ENCODE measurements around the gene MC5R. TPM values are rescaled to one million over a fixed set of nuclear protein-coding genes. Genes with fewer than 3 reads are reported as not detected.
"Not testable (repeated sequence)": the region's sequence is repeated elsewhere in the genome, so short reads cannot be mapped to it uniquely, and the experiment has no call there.

Gene MC5R
- total RNA-seq, 2 donors from 2014 or later = not detected

DNA sequence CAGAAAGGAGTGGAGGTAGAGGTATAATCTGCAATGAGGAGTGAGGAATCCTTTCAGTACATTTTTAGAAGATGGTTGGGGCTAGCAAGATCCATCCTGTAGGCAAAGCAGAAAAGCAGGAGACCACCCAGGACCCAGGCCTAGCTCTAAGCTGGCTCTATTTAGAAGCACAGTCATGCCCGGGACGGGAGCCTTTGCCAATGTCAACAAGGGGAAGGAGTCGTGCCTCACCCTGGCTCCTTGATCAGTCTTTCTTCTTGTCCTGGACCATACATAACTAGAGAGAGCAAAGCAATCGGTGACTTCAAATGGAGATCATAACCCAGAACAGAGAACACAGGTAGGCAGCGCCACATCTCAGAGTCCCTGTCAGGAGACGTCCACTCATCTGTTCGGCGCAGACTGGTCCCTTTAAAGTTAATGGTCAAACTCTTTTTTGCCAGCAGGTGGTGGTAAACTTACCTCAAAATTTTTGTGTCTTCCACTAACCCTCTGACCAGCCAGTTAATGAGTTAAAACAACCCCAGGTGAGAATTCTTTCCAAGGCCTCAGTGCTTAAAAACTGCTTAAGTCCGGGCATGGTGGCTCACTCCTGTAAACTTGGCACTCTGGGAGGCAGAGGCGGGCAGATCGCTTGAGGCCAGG is 8.0 kb downstream of the MC5R start:
- DNase-seq (no peak), ATAC-seq (no peak)
- intact Hi-C loops (cut with DNase I) = loop anchor here in 1 of 2 donors (5.0 kb wide), 1 partner anchor 255 kb away; no protein-coding TSS in a partner anchor

GRCh38 chr18:13834496-13835015 is 10.6 kb downstream of the MC5R start:
- intact Hi-C loops (cut with DNase I) = loop anchor here in 1 of 2 donors (5.0 kb wide), 1 partner anchor 253 kb away; no protein-coding TSS in a partner anchor
- ATAC-seq = no peak
- no peak for DNase-seq

GRCh38 chr18:13835202-13835601 is 11.3 kb downstream of the MC5R start:
- ATAC-seq (no peak), DNase-seq (no peak)
- intact Hi-C loops (cut with DNase I) = no loop called here

- ATAC-seq (no peak), DNase-seq (no peak)
- intact Hi-C loops (cut with DNase I) = no loop called here
These were observed 12.6 kb downstream of the MC5R start for GRCh38 chr18:13836559-13836958.

- no peak for ATAC-seq
- intact Hi-C loops (cut with DNase I) = no loop called here
- DNase-seq = no peak
These were observed 25.8 kb downstream of the MC5R start for GRCh38 chr18:13849791-13850190.

DNA sequence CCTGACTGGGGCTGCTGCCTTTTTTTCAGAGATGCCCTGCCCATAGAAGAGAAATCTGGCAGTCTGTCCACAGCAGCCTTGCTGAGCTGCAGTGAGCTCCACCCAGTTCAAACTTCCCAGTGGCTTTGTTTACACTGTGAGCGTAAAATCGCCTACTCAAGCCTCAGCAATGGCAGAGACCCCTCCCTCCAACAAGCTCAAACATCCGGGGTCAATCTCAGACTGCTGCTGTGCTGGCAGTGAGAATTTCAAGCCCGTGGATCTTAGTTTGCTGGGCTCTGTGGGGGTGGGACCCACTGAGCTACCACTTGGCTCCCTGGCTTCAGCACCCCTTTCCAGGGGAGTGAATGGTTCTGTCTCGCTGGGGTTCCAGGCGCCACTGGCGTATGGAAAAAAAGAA is 38.9 kb downstream of the MC5R start:
- intact Hi-C loops (cut with DNase I); ATAC-seq; DNase-seq: not testable (repeated sequence)

DNA sequence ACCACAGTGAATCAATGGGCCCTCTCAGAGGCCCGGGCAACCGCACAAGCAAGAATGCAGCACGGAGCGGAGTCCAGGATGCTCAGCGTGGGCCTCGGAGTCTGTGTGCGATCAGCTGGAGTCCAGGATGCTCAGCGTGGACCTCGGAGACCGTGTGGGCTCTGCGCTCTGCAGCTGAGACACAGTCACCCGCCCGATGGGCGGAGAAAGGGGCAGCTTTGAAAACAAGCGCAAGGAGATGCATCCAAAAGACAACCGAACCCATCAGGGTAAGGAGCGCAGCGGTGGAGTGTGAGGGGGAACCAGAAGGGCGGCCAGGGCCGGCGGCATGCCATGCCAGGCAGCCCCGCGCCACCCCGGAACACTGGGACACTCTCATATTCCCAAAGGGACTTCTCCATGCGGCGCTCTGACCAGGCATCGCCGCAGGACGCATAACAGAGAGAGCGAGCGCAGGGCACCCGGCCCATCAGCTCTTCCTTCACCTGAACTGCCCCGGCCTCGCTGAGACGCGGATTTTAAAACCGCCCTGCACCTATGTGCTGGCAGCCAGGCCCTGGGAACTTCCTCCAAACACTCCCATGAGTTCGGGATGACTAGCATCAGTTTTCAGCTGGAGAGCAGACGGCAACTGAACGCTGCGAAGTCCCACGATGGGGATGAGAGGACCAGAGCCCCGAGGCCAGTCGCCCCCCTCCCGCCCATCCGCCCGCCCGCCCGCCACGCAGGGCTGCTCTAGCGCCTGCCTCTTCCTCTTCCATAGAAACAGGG is 44.7 kb downstream of the MC5R start:
- DNase-seq (no peak), ATAC-seq (no peak)
- intact Hi-C loops (cut with DNase I) = no loop called here

DNA sequence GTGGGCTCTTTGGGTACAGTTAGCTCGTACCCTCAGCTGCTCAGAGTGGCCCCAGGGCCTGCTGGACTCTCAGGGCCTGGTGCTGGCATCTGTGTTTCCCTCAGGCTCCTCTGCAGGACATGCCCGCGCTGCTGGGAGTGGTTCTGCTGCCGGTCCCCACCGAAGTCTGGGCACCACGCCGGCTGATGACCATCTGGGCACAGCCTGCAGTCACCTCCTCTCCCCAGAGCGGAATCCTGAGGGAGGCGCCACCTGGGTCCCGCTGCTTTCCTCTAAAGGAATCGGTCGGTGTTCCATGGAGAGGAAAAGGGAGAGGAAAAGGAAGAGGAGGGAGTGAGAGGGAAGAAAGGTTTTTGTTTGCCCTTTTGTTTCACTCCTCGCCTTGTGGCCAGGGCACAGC is 47.8 kb downstream of the MC5R start:
- intact Hi-C loops (cut with DNase I) = no loop called here
- ATAC-seq (no peak), DNase-seq (no peak)

DNA sequence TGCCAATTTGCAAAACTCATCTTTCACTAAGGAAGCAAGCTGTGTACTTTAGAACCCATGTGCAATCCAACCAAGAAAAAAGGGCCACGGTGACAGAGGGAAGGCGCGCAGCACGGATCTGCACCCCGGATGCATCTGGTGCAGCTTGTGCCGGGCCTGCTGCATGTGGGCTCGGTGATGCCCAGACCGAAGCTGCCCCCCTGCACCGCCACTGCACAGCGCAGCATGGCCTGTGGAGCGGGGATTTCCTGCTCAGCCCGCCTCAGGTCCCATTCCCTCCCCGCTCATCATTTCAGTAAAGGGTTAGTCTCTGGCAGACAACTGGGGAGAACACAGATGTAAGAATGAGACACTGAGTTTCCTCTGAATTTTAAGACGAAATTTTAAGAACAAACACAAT is 48.4 kb downstream of the MC5R start:
- intact Hi-C loops (cut with DNase I) = no loop called here
- no peak for DNase-seq
- ATAC-seq = no peak

GRCh38 chr18:13872932-13873331 is 49.0 kb downstream of the MC5R start:
- no peak for DNase-seq
- intact Hi-C loops (cut with DNase I) = no loop called here
- ATAC-seq = no peak

DNA sequence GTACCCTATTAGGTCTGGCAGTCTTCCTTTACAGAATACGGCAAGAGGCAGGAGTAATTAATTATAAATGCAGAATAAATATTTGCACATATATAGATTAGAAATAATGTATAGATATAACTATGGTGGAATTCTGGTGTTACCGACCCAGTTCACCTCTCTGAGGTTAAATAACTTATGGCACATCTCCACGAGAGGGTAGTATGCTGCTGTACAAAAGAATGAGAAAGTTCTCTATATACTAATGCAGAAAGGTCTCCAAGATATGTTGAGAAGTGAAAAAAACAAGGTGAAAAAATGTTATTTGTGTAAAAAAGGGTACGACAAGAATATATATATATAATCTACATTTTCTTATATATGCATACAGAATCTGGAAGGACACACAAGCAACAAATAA is 50.6 kb downstream of the MC5R start:
- intact Hi-C loops (cut with DNase I) = no loop called here
- DNase-seq = no peak
- ATAC-seq = no peak

Other genes with a start within 250 kb of the MC5R start
- gene FAM210A, start 97.6 kb upstream of the MC5R start, total RNA-seq = 10 to 100 TPM; 39.7 to 58.4 TPM
- gene RNMT, start 97.5 kb upstream of the MC5R start, total RNA-seq = 10 to 100 TPM; 21.9 to 39.1 TPM
- gene MC2R, start 91.4 kb downstream of the MC5R start, total RNA-seq = not detected

All from left cardiac atrium (tissue), 4 donors.